Measurements from ENCODE around the gene BCDIN3D.
"Not testable (repeated sequence)": the region's sequence is repeated elsewhere in the genome, so short reads cannot be mapped to it uniquely, and the experiment has no call there.

Gene BCDIN3D

GRCh38 chr12:49876070-49876469, 33.2 kb upstream of the BCDIN3D start:
- DNase-seq (ENCODE audit: low spot score), result no peak

DNA sequence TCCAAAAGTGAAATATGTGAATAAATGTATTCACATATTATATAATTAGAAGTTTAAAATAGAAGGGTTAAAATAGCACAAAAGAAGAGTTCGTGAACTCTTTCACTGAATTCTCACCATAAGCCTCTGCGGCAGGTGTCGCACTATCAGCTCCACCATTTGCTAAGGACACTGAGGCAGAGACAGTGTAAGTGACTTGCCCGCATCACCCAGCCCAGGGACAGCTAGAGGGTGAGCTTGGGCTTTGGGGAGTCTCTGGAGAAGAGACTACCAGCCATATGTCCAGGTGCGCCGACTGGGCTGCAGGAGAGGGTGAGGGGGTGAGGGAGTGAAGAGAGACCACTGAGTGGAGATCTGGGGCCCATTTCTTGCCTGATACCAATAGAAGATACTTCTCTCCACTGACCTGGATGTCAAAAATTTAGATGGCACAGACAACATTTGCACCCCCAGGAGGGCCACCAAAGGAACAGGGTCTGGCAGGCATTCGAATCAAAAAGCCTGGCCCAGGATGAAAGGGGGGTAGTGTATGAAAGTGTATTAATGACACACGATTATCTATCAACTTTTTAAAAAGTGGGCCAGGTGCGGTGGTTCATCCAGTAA, 32.3 kb upstream of the BCDIN3D start:
- no peak for DNase-seq (ENCODE audit: low spot score)

DNA sequence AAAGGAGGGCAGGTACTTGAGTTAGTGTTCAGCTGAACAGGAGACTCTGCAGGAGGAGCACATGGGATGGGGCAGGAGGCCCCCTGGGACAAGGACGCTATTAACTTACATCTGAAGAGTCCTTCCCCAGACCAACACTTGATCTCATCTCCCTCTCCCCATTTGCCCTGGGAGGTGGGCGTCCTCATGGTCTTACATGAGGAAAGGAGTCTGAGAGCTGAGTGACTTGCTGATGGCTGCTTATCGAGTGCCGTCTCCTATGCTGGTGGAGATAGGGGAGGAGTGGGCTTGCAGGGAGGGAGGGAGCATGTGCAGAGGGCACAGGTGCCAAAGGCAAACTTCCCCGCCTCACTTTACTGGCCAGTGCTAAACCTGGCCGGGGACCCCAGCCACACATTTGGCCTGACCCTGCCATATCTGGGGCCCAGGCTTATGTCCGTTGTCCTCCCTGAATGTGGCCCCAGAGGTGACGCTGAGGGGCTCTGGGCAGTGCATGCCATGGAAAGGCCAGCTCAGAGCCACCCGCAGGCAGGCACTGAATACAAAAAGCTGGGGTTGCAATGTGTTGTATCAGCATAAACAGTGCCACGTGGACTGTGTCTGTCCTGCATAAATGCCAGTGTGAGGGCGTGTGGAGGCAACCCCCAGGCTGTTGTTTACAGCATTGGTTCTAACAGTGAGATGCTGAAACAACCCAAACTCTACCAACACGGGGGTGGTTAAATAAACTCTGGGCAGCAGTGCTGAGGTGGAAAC, 31.4 kb upstream of the BCDIN3D start:
- no peak for DNase-seq (ENCODE audit: low spot score)

- peak; percentile 45 for DNase-seq (ENCODE audit: low spot score)
These were observed 30.5 kb upstream of the BCDIN3D start for GRCh38 chr12:49873361-49873934.

- no peak for DNase-seq (ENCODE audit: low spot score)
These were observed 29.9 kb upstream of the BCDIN3D start for GRCh38 chr12:49872781-49873181.

- no peak for DNase-seq (ENCODE audit: low spot score)
These were observed 29.5 kb upstream of the BCDIN3D start for GRCh38 chr12:49872381-49872780.

- not testable (repeated sequence) for DNase-seq (ENCODE audit: low spot score)
These were observed 28.9 kb upstream of the BCDIN3D start for GRCh38 chr12:49871811-49872251.

DNA sequence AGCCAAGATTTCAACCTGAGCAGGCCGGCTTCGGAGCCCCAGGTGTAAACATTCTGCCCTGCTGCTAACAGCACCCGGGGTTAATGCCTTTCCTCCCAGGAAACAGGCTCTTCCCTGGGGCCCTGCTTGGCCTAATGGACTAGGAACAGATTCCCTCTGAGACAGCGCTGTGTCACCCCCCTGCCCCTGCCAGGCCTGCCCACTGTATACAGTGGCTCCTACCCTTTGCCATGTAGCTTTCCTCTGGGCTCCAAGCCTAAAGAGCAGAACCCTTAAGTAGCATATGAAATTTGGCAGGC, 28.3 kb upstream of the BCDIN3D start:
- no peak for DNase-seq (ENCODE audit: low spot score)

DNA sequence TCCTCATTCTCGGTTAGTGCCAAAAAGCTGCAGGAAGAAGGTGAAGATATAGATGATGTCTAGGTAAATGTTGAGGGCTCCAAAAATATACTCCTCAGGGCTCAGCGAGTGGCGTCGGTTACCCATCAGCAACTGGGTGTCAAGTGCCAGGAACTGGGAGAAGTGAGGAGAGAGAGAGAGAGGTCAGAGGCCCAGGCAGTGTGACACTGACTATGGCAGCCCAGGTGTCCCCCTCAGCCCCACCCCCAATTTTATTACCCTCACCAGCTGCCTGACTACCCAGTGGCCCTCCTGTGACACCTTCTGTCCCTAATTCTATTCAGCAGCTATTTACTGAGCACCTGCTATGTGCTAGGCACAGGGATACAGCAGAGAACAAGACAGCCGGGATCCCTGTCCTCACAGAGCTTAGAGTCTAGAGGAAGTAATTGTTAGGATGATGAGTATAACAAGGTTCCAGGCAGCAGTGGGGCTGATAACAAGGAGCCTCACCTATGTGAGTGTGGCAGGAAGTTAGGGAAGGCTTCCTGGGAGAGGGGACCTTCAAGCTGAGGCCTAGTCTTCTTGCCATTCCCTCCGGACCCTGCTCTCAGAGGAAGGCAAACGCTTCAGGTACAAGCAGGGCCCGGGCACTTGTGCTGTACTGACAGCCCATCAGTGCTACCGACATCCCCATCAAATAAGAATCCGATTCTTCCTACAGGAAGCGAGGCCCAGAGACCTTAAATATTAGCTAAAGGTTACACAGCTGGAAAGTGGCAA, 27.8 kb upstream of the BCDIN3D start:
- DNase-seq (ENCODE audit: low spot score), result no peak

DNA sequence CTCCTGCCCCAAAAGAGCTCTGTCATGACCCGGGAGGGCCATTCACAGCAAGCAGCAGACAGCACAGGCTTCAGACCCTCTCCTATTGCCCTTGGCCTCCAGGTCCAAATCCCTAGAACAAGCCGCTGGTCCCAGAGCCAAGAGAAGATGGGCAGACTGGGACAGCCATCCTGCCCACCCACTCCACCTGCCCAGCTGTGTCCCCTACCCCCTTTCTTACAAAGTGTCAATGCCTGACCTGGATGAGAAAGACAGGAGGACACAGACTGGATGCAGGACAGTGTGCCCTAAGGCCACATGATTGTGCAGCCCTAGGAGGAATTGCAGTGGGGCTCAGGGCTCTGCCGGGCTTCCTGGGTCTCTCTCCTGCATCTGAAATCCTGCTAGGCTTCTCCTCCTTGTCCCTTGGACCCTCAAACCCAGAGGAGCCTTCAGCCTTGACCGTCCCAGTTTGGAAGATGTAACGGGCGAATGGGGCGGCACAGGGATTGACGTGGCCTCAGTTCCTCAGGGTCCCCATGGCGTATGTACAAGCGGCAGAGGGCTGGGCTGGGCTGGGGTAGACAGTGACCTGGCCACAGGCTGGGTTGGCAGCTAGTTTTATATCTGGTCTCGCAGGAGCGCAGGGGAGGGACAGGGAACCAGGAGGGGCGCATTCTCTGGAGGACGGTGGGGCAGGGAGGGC, 27.1 kb upstream of the BCDIN3D start:
- DNase-seq (ENCODE audit: low spot score), result no peak

GRCh38 chr12:49868952-49869815, 26.3 kb upstream of the BCDIN3D start:
- DNase-seq (ENCODE audit: low spot score), result peak; percentile 83

GRCh38 chr12:49868449-49868848, 25.5 kb upstream of the BCDIN3D start:
- DNase-seq (ENCODE audit: low spot score), result no peak

DNA sequence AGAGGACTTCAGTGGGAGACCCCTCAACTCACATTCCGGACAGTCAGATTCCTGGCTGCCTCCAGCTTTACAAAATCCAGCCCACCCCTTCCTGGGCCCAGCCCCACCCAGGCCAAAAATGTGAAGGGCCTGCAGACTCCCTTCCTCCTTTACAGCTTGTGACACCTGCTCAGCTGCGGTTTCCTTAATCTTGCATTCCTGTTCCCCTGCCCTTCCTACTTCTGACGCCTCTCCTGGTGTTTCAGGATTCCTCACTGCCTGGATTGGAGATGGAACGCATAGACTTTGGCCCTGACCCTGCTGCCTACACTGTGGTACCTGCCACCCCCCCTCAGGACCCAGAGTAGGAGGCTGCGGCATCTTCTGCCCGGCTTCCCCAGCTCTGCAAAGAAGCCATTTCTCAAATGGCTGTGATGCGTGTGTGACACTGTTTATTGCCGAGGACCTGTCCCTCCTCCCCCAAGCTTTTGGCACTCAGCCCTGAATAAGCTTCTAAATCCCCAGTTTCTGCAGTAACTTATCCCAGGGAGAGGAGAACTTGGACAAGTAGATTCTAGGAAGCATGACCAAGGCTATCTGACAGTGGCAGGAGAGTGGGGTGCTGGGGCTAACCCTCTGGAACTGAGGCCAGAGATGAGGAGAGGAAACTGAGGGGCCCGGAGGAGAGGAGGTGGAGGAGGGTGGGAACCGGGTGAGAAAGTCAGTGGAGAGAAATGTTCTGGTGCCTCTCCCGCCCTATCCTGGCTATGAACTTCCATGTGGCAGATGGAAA, 24.9 kb upstream of the BCDIN3D start:
- no peak for DNase-seq (ENCODE audit: low spot score)

DNA sequence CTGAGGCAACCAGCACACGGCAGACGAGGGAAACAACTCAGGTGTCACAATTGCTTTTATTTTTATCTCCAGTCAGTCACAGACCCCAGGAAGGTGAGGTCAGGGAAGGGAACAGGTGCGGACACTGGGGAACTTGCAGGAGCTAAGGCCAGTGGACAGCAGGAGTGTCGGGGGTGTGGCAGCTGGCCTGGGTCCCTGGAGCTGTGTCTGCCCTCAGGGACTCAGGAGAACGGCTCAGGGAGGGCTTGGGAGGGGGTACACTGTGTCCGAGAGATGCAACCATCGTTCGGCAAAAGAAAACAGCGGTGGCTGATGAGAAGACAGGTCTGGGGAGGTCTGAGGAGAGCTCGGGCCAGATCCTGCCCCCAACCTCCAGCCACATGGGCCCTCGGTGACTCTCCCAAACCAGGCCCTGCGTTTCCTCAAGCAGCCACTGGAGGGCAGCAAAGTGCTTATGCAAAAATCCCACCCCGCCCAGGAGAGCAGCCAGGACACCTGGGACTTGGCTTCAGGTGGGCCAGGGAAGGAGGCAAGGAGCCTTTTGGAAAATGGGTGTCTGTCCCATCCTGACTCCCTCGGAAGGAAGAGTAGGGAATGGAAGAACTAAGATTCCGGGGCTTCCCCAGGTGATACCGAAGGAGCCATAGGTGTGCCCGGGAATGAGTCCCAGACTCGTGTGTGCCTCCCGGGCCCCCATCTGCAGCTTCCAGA, 24.1 kb upstream of the BCDIN3D start:
- peak; percentile 92 for DNase-seq (ENCODE audit: low spot score)

GRCh38 chr12:49865782-49866135, 22.9 kb upstream of the BCDIN3D start:
- DNase-seq (ENCODE audit: low spot score), result no peak

DNA sequence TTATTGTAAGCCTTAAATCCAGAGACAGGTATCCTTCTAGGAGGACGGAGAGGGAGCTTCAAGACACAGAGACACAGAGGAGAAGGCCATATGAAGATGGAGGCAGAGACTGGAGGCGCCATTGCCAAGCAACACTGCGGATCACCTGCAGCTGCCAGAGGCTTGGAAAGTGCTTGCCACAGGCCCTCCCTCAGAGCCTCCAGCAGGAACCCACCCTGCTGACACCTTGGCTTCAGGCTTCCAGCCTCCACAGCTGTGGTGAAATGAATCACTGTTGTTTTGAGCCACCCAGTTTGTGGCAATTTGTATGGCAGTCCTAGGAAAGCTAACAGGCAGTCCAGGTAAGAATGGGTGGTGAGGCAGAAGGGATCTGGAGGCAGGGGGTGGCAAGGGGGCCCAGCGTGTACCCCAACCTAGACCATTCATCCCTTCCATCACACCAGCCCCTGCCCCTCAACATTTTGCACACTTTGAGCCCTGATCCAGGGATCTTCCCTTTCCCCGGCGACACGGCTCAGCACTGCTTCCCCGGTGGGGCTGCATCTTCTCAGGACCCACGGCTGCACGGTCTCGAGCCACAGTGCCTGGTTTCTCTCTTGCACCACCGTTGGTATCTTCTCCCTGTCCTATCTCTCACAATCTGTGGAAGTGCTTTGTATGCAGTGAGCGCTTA, 22.3 kb upstream of the BCDIN3D start:
- no peak for DNase-seq (ENCODE audit: low spot score)

- DNase-seq (ENCODE audit: low spot score), result no peak
These were observed 21.8 kb upstream of the BCDIN3D start for GRCh38 chr12:49864798-49865090.

- no peak for DNase-seq (ENCODE audit: low spot score)
These were observed 21.3 kb upstream of the BCDIN3D start for GRCh38 chr12:49863946-49864797.

DNA sequence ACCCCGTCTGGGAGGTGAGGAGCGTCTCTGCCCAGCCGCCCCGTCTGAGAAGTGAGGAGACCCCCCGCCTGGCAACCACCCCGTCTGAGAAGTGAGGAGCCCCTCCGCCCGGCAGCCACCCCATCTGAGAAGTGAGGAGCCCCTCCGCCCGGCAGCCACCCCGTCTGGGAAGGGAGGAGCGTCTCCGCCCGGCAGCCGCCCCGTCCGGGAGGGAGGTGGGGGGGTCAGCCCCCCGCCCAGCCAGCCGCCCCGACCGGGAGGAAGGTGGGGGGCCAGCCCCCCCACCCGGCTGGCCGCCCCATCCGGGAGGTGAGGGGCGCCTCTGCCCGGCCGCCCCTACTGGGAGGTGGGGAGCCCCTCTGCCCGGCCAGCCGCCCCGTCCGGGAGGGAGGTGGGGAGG, 18.0 kb upstream of the BCDIN3D start:
- DNase-seq (ENCODE audit: low spot score), result not testable (repeated sequence)

All from AG20443 (cell line).